Smooth muscle cell (in vitro differentiated cells): ENCODE data around the gene LIN7B. TPM values are rescaled to one million over a fixed set of nuclear protein-coding genes. Genes with fewer than 3 reads are reported as not detected.

ENCODE experiments used
- DNase-seq: peaks from one replicate; lab custom pipeline; 2025; ENCODE audit not compliant: unreplicated experiment; lab: John Stamatoyannopoulos, UW
- H2AFZ ChIP-seq: fragments of 200-600 bp; sonication (generic); 2 replicates; pipeline ENCODE4 v1.6.0; 2016; ENCODE audit warnings: antibody characterized with exemption, low read depth, mild to moderate bottlenecking
- H3F3A ChIP-seq: fragments of 200-600 bp; sonication (generic); 2 replicates; pipeline ENCODE4 v1.6.0; 2017; ENCODE audit warnings: antibody characterized with exemption, low read depth
- H3K27ac ChIP-seq: fragments of 200-600 bp; sonication (generic); 2 replicates; pipeline ENCODE4 v1.5.1; 2016; ENCODE audit warnings: low read depth, mild to moderate bottlenecking
- H3K27me3 ChIP-seq: fragments of 200-600 bp; sonication (generic); 2 replicates; pipeline ENCODE4 v1.6.1; 2016; ENCODE audit warnings: low read depth, mild to moderate bottlenecking
- H3K36me3 ChIP-seq: fragments of 200-600 bp; sonication (generic); 2 replicates; pipeline ENCODE4 v1.5.1; 2016; ENCODE audit warnings: low read depth
- H3K4me1 ChIP-seq: fragments of 200-600 bp; sonication (generic); 2 replicates; pipeline ENCODE4 v1.5.1; 2016; ENCODE audit warnings: low read depth
- H3K4me2 ChIP-seq: fragments of 200-600 bp; sonication (generic); 2 replicates; pipeline ENCODE4 v1.6.0; 2016; ENCODE audit warnings: mild to moderate bottlenecking
- H3K4me3 ChIP-seq: fragments of 200-600 bp; sonication (generic); 2 replicates; pipeline ENCODE4 v1.5.1; 2016; ENCODE audit warnings: mild to moderate bottlenecking
- H3K79me2 ChIP-seq: fragments of 200-600 bp; sonication (generic); 2 replicates; pipeline ENCODE4 v1.6.0; 2016; ENCODE audit warnings: low read depth, mild to moderate bottlenecking
- H3K9ac ChIP-seq: fragments of 200-600 bp; sonication (generic); 2 replicates; pipeline ENCODE4 v1.6.0; 2016; ENCODE audit warnings: low read depth
- H3K9me3 ChIP-seq: fragments of 200-600 bp; sonication (generic); replicated peaks from 2 replicates; pipeline ENCODE4 v1.5.1; 2016; ENCODE audit warnings: low read depth
- H4K20me1 ChIP-seq: fragments of 200-600 bp; sonication (generic); 2 replicates; pipeline ENCODE4 v1.6.0; 2016; ENCODE audit warnings: low read depth
- CTCF ChIP-seq: fragments of 200-600 bp; sonication (generic); IDR thresholded peaks from 2 replicates; pipeline ENCODE4 v1.5.1; 2017; ENCODE audit warnings: borderline replicate concordance, mild to moderate bottlenecking, antibody characterized with exemption; ENCODE audit not compliant: insufficient read depth, poor library complexity, severe bottlenecking
- WGBS: methylation state at CpG from one replicate; pipeline ENCODE4 v1.1.7; 2016; ENCODE audit warnings: low lambda C conversion rate; 5-methylcytosine and 5-hydroxymethylcytosine counted together
- polyA plus RNA-seq: library from polyadenylated mRNA; unstranded; fragments of >200 nt; fragmentation: Nextera tagmentation; extraction: Ambion mirVana; gene quantifications from 2 replicates; pipeline ENCODE4 v1.2.1, GENCODE V29; 2016
- small RNA-seq: library from RNA; depleted of rRNA; stranded (forward); fragments of <200 nt; gene quantifications from one replicate; pipeline ENCODE3, GENCODE V24; 2014
- total RNA-seq: library from RNA; depleted of rRNA; stranded (reverse); fragments of >200 nt; gene quantifications from 2 replicates; pipeline ENCODE4 v1.2.3, GENCODE V29; 2014

LIN7B gene
- total and polyA plus RNA-seq, 2 experiments from 2014 or later = 11.7 to 24.7 TPM

GRCh38 chr19:49165111-49165750 lies 51.1 kb downstream of the LIN7B start:
- no peak overlapping the region for H3K9ac ChIP-seq

GRCh38 chr19:49165865-49166301 lies 51.7 kb downstream of the LIN7B start:
- WGBS = 82% methylated on average over 20 of the region's 30 CpGs
- no peak for TF ChIP-seq CTCF
- Histone ChIP-seq H3K4me1 (no peaks in the 10 kb centered on the region), H3K36me3 (peaks cover 4% of the 10 kb centered on the region), H3F3A (no peaks in the 10 kb centered on the region), H4K20me1 (peaks cover 19% of the 10 kb centered on the region), H3K27me3 (no peaks in the 10 kb centered on the region), H3K9me3 (no peaks in the 10 kb centered on the region), H3K27ac (no peak overlapping the region), H3K4me2 (no peak overlapping the region), H2AFZ (no peak overlapping the region), H3K79me2 (no peaks in the 10 kb centered on the region), H3K4me3 (no peak overlapping the region), H3K9ac (no peak overlapping the region)
- DNase-seq = no peak

More at GRCh38 chr19:49165111-49165750, 51.1 kb downstream of the LIN7B start:
- no peak overlapping the region for H3K4me3 ChIP-seq
- H3K4me1 ChIP-seq = no peaks in the 10 kb centered on the region
- H3K9me3 ChIP-seq = no peaks in the 10 kb centered on the region
- no peak for DNase-seq
- H3K27me3 ChIP-seq = no peaks in the 10 kb centered on the region
- no peak overlapping the region for H3K27ac ChIP-seq
- H3F3A ChIP-seq = no peaks in the 10 kb centered on the region
- H2AFZ ChIP-seq = no peak overlapping the region
- peaks cover 24% of the 10 kb centered on the region for H4K20me1 ChIP-seq
- TF ChIP-seq CTCF = no peak
- H3K4me2 ChIP-seq = no peak overlapping the region
- H3K36me3 ChIP-seq = peaks cover 4% of the 10 kb centered on the region
- 84% methylated on average over 24 of the region's 24 CpGs for WGBS
- no peaks in the 10 kb centered on the region for H3K79me2 ChIP-seq

- Histone ChIP-seq H3K27me3 (no peaks in the 10 kb centered on the region), H3K4me3 (no peak overlapping the region), H3F3A (no peaks in the 10 kb centered on the region), H3K36me3 (peaks cover 4% of the 10 kb centered on the region), H3K27ac (no peak overlapping the region), H3K4me2 (no peak overlapping the region), H4K20me1 (peaks cover 17% of the 10 kb centered on the region), H3K9ac (no peak overlapping the region), H3K4me1 (no peaks in the 10 kb centered on the region), H2AFZ (no peak overlapping the region), H3K9me3 (no peaks in the 10 kb centered on the region), H3K79me2 (no peaks in the 10 kb centered on the region)
- DNase-seq = no peak
- no peak for TF ChIP-seq CTCF
- 95% methylated on average over 25 of the region's 25 CpGs for WGBS
Observed at GRCh38 chr19:49167857-49168409, 53.8 kb downstream of the LIN7B start.

Small RNA genes within 50 kb of the gene (small RNA-seq; reads per million reads assigned to genes)
- not detected for gene RN7SL708P

Other genes with a start within 250 kb of the LIN7B start
- gene PLEKHA4, start 245.8 kb upstream of the LIN7B start, total RNA-seq = 2.6 and 4.4 TPM in 2 replicates
- 32.6 and 39.2 TPM in 2 replicates for gene PLEKHA4, start 245.8 kb upstream of the LIN7B start, polyA plus RNA-seq
- 88.5 and 99.3 TPM in 2 replicates for gene PPP1R15A, start 241.9 kb upstream of the LIN7B start, total RNA-seq
- 339 and 357 TPM in 2 replicates for gene PPP1R15A, start 241.9 kb upstream of the LIN7B start, polyA plus RNA-seq
- gene TULP2, start 215.6 kb upstream of the LIN7B start, total RNA-seq = 0.18 TPM in 1 of 2 replicates, not detected in the other
- 1.2 and 1.8 TPM in 2 replicates for gene TULP2, start 215.6 kb upstream of the LIN7B start, polyA plus RNA-seq
- 146 and 221 TPM in 2 replicates for gene NUCB1, start 214.1 kb upstream of the LIN7B start, total RNA-seq
- 292 and 329 TPM in 2 replicates for gene NUCB1, start 214.1 kb upstream of the LIN7B start, polyA plus RNA-seq
- 0.27 TPM in 1 of 2 replicates, not detected in the other for gene DHDH, start 180.7 kb upstream of the LIN7B start, total RNA-seq
- gene DHDH, start 180.7 kb upstream of the LIN7B start, polyA plus RNA-seq = 0.87 and 1.0 TPM in 2 replicates
- gene BAX, start 159.5 kb upstream of the LIN7B start, total RNA-seq = 42.8 and 124 TPM in 2 replicates
- 153 and 185 TPM in 2 replicates for gene BAX, start 159.5 kb upstream of the LIN7B start, polyA plus RNA-seq
- 5,371 and 5,904 TPM in 2 replicates for gene FTL, start 149.1 kb upstream of the LIN7B start, total RNA-seq
- gene FTL, start 149.1 kb upstream of the LIN7B start, polyA plus RNA-seq = 11,768 and 12,053 TPM in 2 replicates
- gene GYS1, start 121.1 kb upstream of the LIN7B start, total RNA-seq = 40.8 and 58.1 TPM in 2 replicates
- 75.2 and 82.6 TPM in 2 replicates for gene GYS1, start 121.1 kb upstream of the LIN7B start, polyA plus RNA-seq
- gene RUVBL2, start 120.5 kb upstream of the LIN7B start, total RNA-seq = 74.3 and 89.4 TPM in 2 replicates
- 117 and 123 TPM in 2 replicates for gene RUVBL2, start 120.5 kb upstream of the LIN7B start, polyA plus RNA-seq
- gene LHB, start 97.3 kb upstream of the LIN7B start, total RNA-seq = not detected in 2 replicates
- 0.39 TPM in 1 of 2 replicates, not detected in the other for gene LHB, start 97.3 kb upstream of the LIN7B start, polyA plus RNA-seq
- not detected in 2 replicates for gene CGB3, start 90.0 kb upstream of the LIN7B start, total RNA-seq
- 0.45 and 1.8 TPM in 2 replicates for gene CGB3, start 90.0 kb upstream of the LIN7B start, polyA plus RNA-seq
- gene CGB2, start 82.5 kb upstream of the LIN7B start, total RNA-seq = 2.3 TPM in 1 of 2 replicates, not detected in the other
- gene CGB2, start 82.5 kb upstream of the LIN7B start, polyA plus RNA-seq = 1.3 TPM in 1 of 2 replicates, not detected in the other
- gene CGB1, start 77.5 kb upstream of the LIN7B start, total RNA-seq = not detected in 2 replicates
- gene CGB1, start 77.5 kb upstream of the LIN7B start, polyA plus RNA-seq = not detected in 2 replicates
- gene CGB5, start 70.5 kb upstream of the LIN7B start, total RNA-seq = 2.5 TPM in 1 of 2 replicates, not detected in the other
- gene CGB5, start 70.5 kb upstream of the LIN7B start, polyA plus RNA-seq = 2.0 and 3.4 TPM in 2 replicates
- gene CGB8, start 65.3 kb upstream of the LIN7B start, total RNA-seq = not detected in 2 replicates
- 1.0 and 7.4 TPM in 2 replicates for gene CGB8, start 65.3 kb upstream of the LIN7B start, polyA plus RNA-seq
- gene CGB7, start 56.6 kb upstream of the LIN7B start, total RNA-seq = 1.3 and 2.0 TPM in 2 replicates
- 2.5 and 7.6 TPM in 2 replicates for gene CGB7, start 56.6 kb upstream of the LIN7B start, polyA plus RNA-seq
- gene NTF4, start 49.6 kb upstream of the LIN7B start, total RNA-seq = 1.2 and 1.8 TPM in 2 replicates
- 1.4 and 7.8 TPM in 2 replicates for gene NTF4, start 49.6 kb upstream of the LIN7B start, polyA plus RNA-seq
- not detected in 2 replicates for gene KCNA7, start 41.7 kb upstream of the LIN7B start, total RNA-seq
- 0.08 and 0.18 TPM in 2 replicates for gene KCNA7, start 41.7 kb upstream of the LIN7B start, polyA plus RNA-seq
- 164 and 200 TPM in 2 replicates for gene SNRNP70, start 28.9 kb upstream of the LIN7B start, total RNA-seq
- gene SNRNP70, start 28.9 kb upstream of the LIN7B start, polyA plus RNA-seq = 206 and 216 TPM in 2 replicates
- gene C19orf73, start 4.8 kb downstream of the LIN7B start, total RNA-seq = 0.54 and 2.9 TPM in 2 replicates
- 0.74 and 1.7 TPM in 2 replicates for gene C19orf73, start 4.8 kb downstream of the LIN7B start, polyA plus RNA-seq
- gene PPFIA3, start 5.2 kb downstream of the LIN7B start, total RNA-seq = 3.2 and 10.9 TPM in 2 replicates
- gene PPFIA3, start 5.2 kb downstream of the LIN7B start, polyA plus RNA-seq = 16.3 and 20.3 TPM in 2 replicates
- 1.1 TPM in 1 of 2 replicates, not detected in the other for gene HRC, start 41.0 kb downstream of the LIN7B start, total RNA-seq
- gene HRC, start 41.0 kb downstream of the LIN7B start, polyA plus RNA-seq = 0.06 and 0.84 TPM in 2 replicates
- 15.0 and 27.7 TPM in 2 replicates for gene TRPM4, start 43.4 kb downstream of the LIN7B start, total RNA-seq
- gene TRPM4, start 43.4 kb downstream of the LIN7B start, polyA plus RNA-seq = 32.1 and 47.0 TPM in 2 replicates
- 0.63 and 1.4 TPM in 2 replicates for gene SLC6A16, start 210.8 kb downstream of the LIN7B start, total RNA-seq
- 2.3 and 2.8 TPM in 2 replicates for gene SLC6A16, start 210.8 kb downstream of the LIN7B start, polyA plus RNA-seq
- not detected in 2 replicates for gene CD37, start 221.0 kb downstream of the LIN7B start, total RNA-seq
- 7.0 and 8.8 TPM in 2 replicates for gene CD37, start 221.0 kb downstream of the LIN7B start, polyA plus RNA-seq
- gene TEAD2, start 248.0 kb downstream of the LIN7B start, total RNA-seq = 46.0 and 71.8 TPM in 2 replicates
- 55.3 and 58.5 TPM in 2 replicates for gene TEAD2, start 248.0 kb downstream of the LIN7B start, polyA plus RNA-seq
- gene DKKL1, start 249.5 kb downstream of the LIN7B start, total RNA-seq = 2.3 and 6.3 TPM in 2 replicates
- 2.8 and 6.4 TPM in 2 replicates for gene DKKL1, start 249.5 kb downstream of the LIN7B start, polyA plus RNA-seq